HepG2 (cell line): ENCODE results near the gene PKD2L1. TPM values are rescaled to one million over a fixed set of nuclear protein-coding genes. Genes with fewer than 3 reads are reported as not detected.

Experiments used
- ASH2L ChIP-seq: fragments of 300-600, 200-600 bp; sonication (generic); IDR thresholded peaks from 2 replicates; pipeline ENCODE4 v1.7.0; 2017; ENCODE audit warnings: low read depth, mild to moderate bottlenecking, moderate library complexity, mixed read lengths, low read length; ENCODE audit not compliant: insufficient read length
- DNMT1 ChIP-seq: sonication (generic); formaldehyde crosslinking; IDR thresholded peaks from 2 replicates; pipeline ENCODE4 v1.5.1; 2020; ENCODE audit warnings: mild to moderate bottlenecking, missing genetic modification reagents
- DNMT3B ChIP-seq: conservative IDR thresholded peaks from 2 replicates; pipeline ENCODE4 v1.6.1; 2016; ENCODE audit warnings: missing biosample characterization, control low read depth
- HDAC6 ChIP-seq: fragments of 200-600 bp; sonication (generic); IDR thresholded peaks from 2 replicates; pipeline ENCODE4 v1.7.0; 2017; ENCODE audit warnings: mild to moderate bottlenecking, antibody characterized with exemption, low read length, low read depth
- HES4 ChIP-seq: sonication (generic); formaldehyde crosslinking; IDR thresholded peaks from 2 replicates; pipeline ENCODE4 v1.9.0; 2021; ENCODE audit warnings: mild to moderate bottlenecking, missing genetic modification reagents, borderline replicate concordance
- JUND ChIP-seq: sonication (generic); formaldehyde crosslinking; IDR thresholded peaks from 2 replicates; pipeline ENCODE4 v1.8.0; 2022; ENCODE audit warnings: mild to moderate bottlenecking, missing genetic modification reagents
- KLF12 ChIP-seq: sonication (generic); formaldehyde crosslinking; IDR thresholded peaks from 2 replicates; pipeline ENCODE4 v1.4.0; 2020; ENCODE audit warnings: missing genetic modification reagents, borderline replicate concordance
- KLF6 ChIP-seq: IDR thresholded peaks from 2 replicates; pipeline ENCODE4 v1.8.0; 2016; ENCODE audit warnings: missing biosample characterization, missing genetic modification reagents
- PCBP1 ChIP-seq: fragments of 200-400 bp; formaldehyde crosslinking; IDR thresholded peaks from 2 replicates; pipeline ENCODE4 v1.6.1; 2017; ENCODE audit warnings: mild to moderate bottlenecking, low read depth, low read length, borderline replicate concordance
- SOX13 ChIP-seq, 3 experiments: fragments of 450-650 bp in 1 of 3; sonication (generic) in 1 of 3; formaldehyde crosslinking in 1 of 3; IDR thresholded peaks in 2 of 3; conservative IDR thresholded peaks in 1 of 3; 2 replicates each; pipeline versions ENCODE4 v1.5.0 to v1.6.1; 2016 to 2020; ENCODE audit warnings: antibody characterized with exemption in 1 of 3, mild to moderate bottlenecking in 1 of 3, missing compliant biosample characterization in 1 of 3, missing genetic modification reagents in 1 of 3, moderate library complexity in 1 of 3
- TEAD3 ChIP-seq: optimal IDR thresholded peaks from 2 replicates; pipeline ENCODE3; 2016; ENCODE audit warnings: borderline replicate concordance
- TRIM24 ChIP-seq: sonication (generic); formaldehyde crosslinking; IDR thresholded peaks from 2 replicates; pipeline ENCODE4 v1.8.0; 2022; ENCODE audit warnings: mild to moderate bottlenecking, missing genetic modification reagents
- ZNF644 ChIP-seq: IDR thresholded peaks from 2 replicates; pipeline ENCODE4 v1.6.1; 2016; ENCODE audit warnings: low read depth
- polyA plus RNA-seq, 8 experiments: library from polyadenylated mRNA; depleted of rRNA in 3 of 8; stranded (reverse) in 7 of 8; unstranded in 1 of 8; fragments of >200 nt; fragmentation: Illumina TruSeq in 4 of 8; extraction: Trizol in 4 of 8; gene quantifications; 2 replicates each; pipeline versions ENCODE4 v1.2.1 to v1.2.3, GENCODE V29; 2011 to 2016; ENCODE audit warnings: low read depth in 4 of 8, missing spikeins in 1 of 8, mixed read lengths in 1 of 8; ENCODE audit not compliant: insufficient read depth in 1 of 8
- total RNA-seq, 5 experiments: library from RNA; depleted of rRNA; stranded (reverse); fragments of >200 nt; fragmentation: Illumina TruSeq; extraction: Trizol; gene quantifications; 2 replicates each; pipeline ENCODE4 v1.2.3, GENCODE V29; 2016; ENCODE audit warnings: low read depth in 1 of 5
- TF ChIP-seq, protein P1 (sequence below): sonication (generic); formaldehyde crosslinking; conservative IDR thresholded peaks from 2 replicates; pipeline ENCODE4 v1.4.0; 2020; ENCODE audit warnings: missing genetic modification reagents
- TF ChIP-seq, protein P2 (sequence below), 2 experiments: sonication (generic) in 1 of 2; formaldehyde crosslinking in 1 of 2; IDR thresholded peaks; 2 replicates each; pipeline versions ENCODE4 v1.6.1 to v1.9.0; 2014 to 2022; ENCODE audit warnings: antibody characterized with exemption in 1 of 2, borderline replicate concordance in 1 of 2, inconsistent platforms in 1 of 2, low read depth in 1 of 2, missing genetic modification reagents in 1 of 2
- TF ChIP-seq, protein P3 (sequence below): sonication (generic); formaldehyde crosslinking; IDR thresholded peaks from 2 replicates; pipeline ENCODE4 v1.9.0; 2021; ENCODE audit warnings: missing genetic modification reagents, borderline replicate concordance

The PKD2L1 gene
- total and polyA plus RNA-seq, 2 of the 13 experiments (the other 11 are each of a cell fraction or from before 2014, with no cell fraction given), result 0.07 to 0.15 TPM

DNA sequence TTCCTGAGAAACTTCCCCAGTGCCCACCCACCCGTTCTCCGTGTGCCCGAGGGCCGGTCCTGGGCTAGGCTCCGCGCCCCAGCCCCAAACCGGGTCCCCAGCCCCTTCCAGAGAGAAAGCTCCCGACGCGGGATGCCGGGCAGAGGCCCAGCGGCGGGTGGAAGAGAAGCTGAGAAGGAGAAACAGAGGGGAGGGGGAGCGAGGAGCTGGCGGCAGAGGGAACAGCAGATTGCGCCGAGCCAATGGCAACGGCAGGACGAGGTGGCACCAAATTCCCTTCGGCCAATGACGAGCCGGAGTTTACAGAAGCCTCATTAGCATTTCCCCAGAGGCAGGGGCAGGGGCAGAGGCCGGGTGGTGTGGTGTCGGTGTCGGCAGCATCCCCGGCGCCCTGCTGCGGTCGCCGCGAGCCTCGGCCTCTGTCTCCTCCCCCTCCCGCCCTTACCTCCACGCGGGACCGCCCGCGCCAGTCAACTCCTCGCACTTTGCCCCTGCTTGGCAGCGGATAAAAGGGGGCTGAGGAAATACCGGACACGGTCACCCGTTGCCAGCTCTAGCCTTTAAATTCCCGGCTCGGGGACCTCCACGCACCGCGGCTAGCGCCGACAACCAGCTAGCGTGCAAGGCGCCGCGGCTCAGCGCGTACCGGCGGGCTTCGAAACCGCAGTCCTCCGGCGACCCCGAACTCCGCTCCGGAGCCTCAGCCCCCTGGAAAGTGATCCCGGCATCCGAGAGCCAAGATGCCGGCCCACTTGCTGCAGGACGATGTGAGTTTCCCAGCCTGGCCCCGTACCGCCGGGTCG lies 16.9 kb upstream of the PKD2L1 start, which contains the start of gene SCD (continued):
- TF ChIP-seq, protein P1, sequence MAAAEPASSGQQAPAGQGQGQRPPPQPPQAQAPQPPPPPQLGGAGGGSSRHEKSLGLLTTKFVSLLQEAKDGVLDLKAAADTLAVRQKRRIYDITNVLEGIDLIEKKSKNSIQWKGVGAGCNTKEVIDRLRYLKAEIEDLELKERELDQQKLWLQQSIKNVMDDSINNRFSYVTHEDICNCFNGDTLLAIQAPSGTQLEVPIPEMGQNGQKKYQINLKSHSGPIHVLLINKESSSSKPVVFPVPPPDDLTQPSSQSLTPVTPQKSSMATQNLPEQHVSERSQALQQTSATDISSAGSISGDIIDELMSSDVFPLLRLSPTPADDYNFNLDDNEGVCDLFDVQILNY (CRISPR knock-in tag), result no peak
- TF ChIP-seq SOX13 (IDR thresholded peaks at IDR 0.05) (no peak; the same call in 1 of the 2 replicates), SOX13 (CRISPR knock-in tag; conservative IDR thresholded peaks at IDR 0.05 in 1 of 2, IDR thresholded peaks at IDR 0.05 in 1 of 2) (0 out of 4 replicates have a peak, but pooled peaks of 1 of the 2 experiments have one; percentile 14), DNMT1 (no peak), ZNF644 (CRISPR knock-in tag) (no peak), DNMT3B (CRISPR knock-in tag) (0 out of 2 replicates have a peak, but pooled peaks have one; percentile 17), HES4 (peak; percentile 78), JUND (CRISPR knock-in tag) (no peak), ASH2L (peak; percentile 63), HDAC6 (no peak), TEAD3 (CRISPR knock-in tag) (peak; percentile 49), KLF12 (CRISPR knock-in tag) (no peak; the same call in 1 of the 2 replicates), PCBP1 (no peak; the same call in 1 of the 2 replicates), TRIM24 (CRISPR knock-in tag) (no peak), KLF6 (CRISPR knock-in tag) (0 out of 2 replicates have a peak, but pooled peaks have one; percentile 27)
- TF ChIP-seq, protein P2, sequence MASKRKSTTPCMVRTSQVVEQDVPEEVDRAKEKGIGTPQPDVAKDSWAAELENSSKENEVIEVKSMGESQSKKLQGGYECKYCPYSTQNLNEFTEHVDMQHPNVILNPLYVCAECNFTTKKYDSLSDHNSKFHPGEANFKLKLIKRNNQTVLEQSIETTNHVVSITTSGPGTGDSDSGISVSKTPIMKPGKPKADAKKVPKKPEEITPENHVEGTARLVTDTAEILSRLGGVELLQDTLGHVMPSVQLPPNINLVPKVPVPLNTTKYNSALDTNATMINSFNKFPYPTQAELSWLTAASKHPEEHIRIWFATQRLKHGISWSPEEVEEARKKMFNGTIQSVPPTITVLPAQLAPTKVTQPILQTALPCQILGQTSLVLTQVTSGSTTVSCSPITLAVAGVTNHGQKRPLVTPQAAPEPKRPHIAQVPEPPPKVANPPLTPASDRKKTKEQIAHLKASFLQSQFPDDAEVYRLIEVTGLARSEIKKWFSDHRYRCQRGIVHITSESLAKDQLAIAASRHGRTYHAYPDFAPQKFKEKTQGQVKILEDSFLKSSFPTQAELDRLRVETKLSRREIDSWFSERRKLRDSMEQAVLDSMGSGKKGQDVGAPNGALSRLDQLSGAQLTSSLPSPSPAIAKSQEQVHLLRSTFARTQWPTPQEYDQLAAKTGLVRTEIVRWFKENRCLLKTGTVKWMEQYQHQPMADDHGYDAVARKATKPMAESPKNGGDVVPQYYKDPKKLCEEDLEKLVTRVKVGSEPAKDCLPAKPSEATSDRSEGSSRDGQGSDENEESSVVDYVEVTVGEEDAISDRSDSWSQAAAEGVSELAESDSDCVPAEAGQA (IDR thresholded peaks at IDR 0.05; ENCODE audit: low read depth), result 0 out of 2 replicates have a peak, but pooled peaks have one; percentile 27
- TF ChIP-seq, protein P2 (CRISPR knock-in tag; IDR thresholded peaks at IDR 0.05; ENCODE audit: borderline replicate concordance), result no peak; the same call in 1 of the 2 replicates
- TF ChIP-seq, protein P3, sequence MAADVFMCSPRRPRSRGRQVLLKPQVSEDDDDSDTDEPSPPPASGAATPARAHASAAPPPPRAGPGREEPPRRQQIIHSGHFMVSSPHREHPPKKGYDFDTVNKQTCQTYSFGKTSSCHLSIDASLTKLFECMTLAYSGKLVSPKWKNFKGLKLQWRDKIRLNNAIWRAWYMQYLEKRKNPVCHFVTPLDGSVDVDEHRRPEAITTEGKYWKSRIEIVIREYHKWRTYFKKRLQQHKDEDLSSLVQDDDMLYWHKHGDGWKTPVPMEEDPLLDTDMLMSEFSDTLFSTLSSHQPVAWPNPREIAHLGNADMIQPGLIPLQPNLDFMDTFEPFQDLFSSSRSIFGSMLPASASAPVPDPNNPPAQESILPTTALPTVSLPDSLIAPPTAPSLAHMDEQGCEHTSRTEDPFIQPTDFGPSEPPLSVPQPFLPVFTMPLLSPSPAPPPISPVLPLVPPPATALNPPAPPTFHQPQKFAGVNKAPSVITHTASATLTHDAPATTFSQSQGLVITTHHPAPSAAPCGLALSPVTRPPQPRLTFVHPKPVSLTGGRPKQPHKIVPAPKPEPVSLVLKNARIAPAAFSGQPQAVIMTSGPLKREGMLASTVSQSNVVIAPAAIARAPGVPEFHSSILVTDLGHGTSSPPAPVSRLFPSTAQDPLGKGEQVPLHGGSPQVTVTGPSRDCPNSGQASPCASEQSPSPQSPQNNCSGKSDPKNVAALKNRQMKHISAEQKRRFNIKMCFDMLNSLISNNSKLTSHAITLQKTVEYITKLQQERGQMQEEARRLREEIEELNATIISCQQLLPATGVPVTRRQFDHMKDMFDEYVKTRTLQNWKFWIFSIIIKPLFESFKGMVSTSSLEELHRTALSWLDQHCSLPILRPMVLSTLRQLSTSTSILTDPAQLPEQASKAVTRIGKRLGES (CRISPR knock-in tag), result no peak
